Measurements from ENCODE around the gene SS18L1. TPM values are rescaled to one million over a fixed set of nuclear protein-coding genes. Genes with fewer than 3 reads are reported as not detected.

The SS18L1 gene
- total and polyA plus RNA-seq, 2 experiments from 2014 or later: 6.5 to 32.6 TPM

DNA sequence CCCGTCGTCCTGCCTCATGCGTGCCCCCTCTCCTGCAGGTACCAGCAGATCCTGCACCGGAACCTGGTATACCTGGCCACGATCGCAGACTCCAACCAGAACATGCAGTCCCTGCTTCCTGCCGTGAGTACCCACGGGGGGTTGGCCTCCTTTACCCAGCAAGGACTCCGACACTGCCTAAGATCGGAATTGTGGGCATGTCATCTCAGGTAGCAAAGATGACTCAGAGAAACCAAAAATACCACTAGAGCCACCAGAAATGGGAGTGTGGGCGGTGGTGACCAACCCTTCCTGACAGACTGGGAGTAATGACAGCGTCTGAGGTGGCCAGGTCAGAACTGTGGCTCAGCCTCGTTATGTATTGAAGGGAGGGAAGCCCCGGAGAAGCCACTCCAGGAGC is 16.3 kb downstream of the SS18L1 start:
- DNase-seq (ENCODE audit: low spot score) (no peak), ATAC-seq (no peak)
- TF ChIP-seq EZH2phosphoT487 (IDR thresholded peaks at IDR 0.05; ENCODE audit: unreplicated experiment) (no peak), ZNF462 (CRISPR knock-in tag; IDR thresholded peaks at IDR 0.05) (no peak), NANOG (IDR thresholded peaks at IDR 0.05; ENCODE audit: borderline replicate concordance) (no peak), POLR2AphosphoS5 (IDR thresholded peaks at IDR 0.05; ENCODE audit: low read depth) (no peak), EZH2 (IDR thresholded peaks at IDR 0.05; ENCODE audit: low read depth, unreplicated experiment) (no peak), ZNF114 (CRISPR knock-in tag; IDR thresholded peaks at IDR 0.05) (no peak), CREB1 (CRISPR knock-in tag; IDR thresholded peaks at IDR 0.05; ENCODE audit: low read depth) (no peak), CTCF (conservative IDR thresholded peaks at IDR 0.05; ENCODE audit: low read depth in 2 of 2) (no peak), ZNF331 (CRISPR knock-in tag; IDR thresholded peaks at IDR 0.05; ENCODE audit: low read depth) (no peak), JUNB (IDR thresholded peaks at IDR 0.05; ENCODE audit: unreplicated experiment) (no peak), STAT1 (IDR thresholded peaks at IDR 0.05; ENCODE audit: unreplicated experiment) (no peak)
- TF ChIP-seq, protein P1, sequence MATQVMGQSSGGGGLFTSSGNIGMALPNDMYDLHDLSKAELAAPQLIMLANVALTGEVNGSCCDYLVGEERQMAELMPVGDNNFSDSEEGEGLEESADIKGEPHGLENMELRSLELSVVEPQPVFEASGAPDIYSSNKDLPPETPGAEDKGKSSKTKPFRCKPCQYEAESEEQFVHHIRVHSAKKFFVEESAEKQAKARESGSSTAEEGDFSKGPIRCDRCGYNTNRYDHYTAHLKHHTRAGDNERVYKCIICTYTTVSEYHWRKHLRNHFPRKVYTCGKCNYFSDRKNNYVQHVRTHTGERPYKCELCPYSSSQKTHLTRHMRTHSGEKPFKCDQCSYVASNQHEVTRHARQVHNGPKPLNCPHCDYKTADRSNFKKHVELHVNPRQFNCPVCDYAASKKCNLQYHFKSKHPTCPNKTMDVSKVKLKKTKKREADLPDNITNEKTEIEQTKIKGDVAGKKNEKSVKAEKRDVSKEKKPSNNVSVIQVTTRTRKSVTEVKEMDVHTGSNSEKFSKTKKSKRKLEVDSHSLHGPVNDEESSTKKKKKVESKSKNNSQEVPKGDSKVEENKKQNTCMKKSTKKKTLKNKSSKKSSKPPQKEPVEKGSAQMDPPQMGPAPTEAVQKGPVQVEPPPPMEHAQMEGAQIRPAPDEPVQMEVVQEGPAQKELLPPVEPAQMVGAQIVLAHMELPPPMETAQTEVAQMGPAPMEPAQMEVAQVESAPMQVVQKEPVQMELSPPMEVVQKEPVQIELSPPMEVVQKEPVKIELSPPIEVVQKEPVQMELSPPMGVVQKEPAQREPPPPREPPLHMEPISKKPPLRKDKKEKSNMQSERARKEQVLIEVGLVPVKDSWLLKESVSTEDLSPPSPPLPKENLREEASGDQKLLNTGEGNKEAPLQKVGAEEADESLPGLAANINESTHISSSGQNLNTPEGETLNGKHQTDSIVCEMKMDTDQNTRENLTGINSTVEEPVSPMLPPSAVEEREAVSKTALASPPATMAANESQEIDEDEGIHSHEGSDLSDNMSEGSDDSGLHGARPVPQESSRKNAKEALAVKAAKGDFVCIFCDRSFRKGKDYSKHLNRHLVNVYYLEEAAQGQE (IDR thresholded peaks at IDR 0.05; ENCODE audit: unreplicated experiment): no peak
- TF ChIP-seq, protein P2, sequence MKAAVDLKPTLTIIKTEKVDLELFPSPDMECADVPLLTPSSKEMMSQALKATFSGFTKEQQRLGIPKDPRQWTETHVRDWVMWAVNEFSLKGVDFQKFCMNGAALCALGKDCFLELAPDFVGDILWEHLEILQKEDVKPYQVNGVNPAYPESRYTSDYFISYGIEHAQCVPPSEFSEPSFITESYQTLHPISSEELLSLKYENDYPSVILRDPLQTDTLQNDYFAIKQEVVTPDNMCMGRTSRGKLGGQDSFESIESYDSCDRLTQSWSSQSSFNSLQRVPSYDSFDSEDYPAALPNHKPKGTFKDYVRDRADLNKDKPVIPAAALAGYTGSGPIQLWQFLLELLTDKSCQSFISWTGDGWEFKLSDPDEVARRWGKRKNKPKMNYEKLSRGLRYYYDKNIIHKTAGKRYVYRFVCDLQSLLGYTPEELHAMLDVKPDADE (IDR thresholded peaks at IDR 0.05): no peak
- peak overlapping the region; percentile 44; the same call in 1 of the 2 replicates for H3K27ac Mint-ChIP-seq
- no peak overlapping the region for H3K4me3 Mint-ChIP-seq
- Histone ChIP-seq H3F3A (replicated peaks; ENCODE audit: low read depth) (peaks cover 4% of the 10 kb centered on the region; the same call in 1 of the 2 replicates), H3K4me2 (no peak overlapping the region), H3K9me2 (ENCODE audit: insufficient read depth) (no peaks in the 10 kb centered on the region), H3K4me1 (ENCODE audit: insufficient read depth) (peaks cover 18% of the 10 kb centered on the region), H3K36me3 (ENCODE audit: insufficient read depth) (peaks cover 14% of the 10 kb centered on the region; the same call in 1 of the 2 replicates), H3K79me2 (replicated peaks; ENCODE audit: insufficient read depth) (peaks cover 38% of the 10 kb centered on the region), H3K4me3 (no peak overlapping the region), H4K20me1 (replicated peaks; ENCODE audit: insufficient read depth) (peaks cover 15% of the 10 kb centered on the region), H2AFZ (no peak overlapping the region), H3K27ac (ENCODE audit: low read depth) (no peak overlapping the region), H3K27me3 (ENCODE audit: insufficient read depth) (no peaks in the 10 kb centered on the region)
- H3K9me3 Mint-ChIP-seq: no peaks in the 10 kb centered on the region
- H3K27me3 Mint-ChIP-seq (ENCODE audit: insufficient read depth, low read depth, poor library complexity): peaks cover 2% of the 10 kb centered on the region
- peaks cover 40% of the 10 kb centered on the region for H3K36me3 Mint-ChIP-seq (ENCODE audit: low read depth)
- H3K4me1 Mint-ChIP-seq: peaks cover 16% of the 10 kb centered on the region
